Psoas muscle (tissue), 8 donors: ENCODE data around the gene VPS39. TPM values are rescaled to one million over a fixed set of nuclear protein-coding genes. Genes with fewer than 3 reads are reported as not detected.

ENCODE experiments used
- ATAC-seq, 4 donors: fragments of 200-7000 bp; cut with Tn5 transposase; one replicate each; pipeline ENCODE4 v1.9.1; 2020; ENCODE audit warnings: moderate library complexity in 3 of 4, mild to moderate bottlenecking in 2 of 4
- DNase-seq, 2 donors: peaks; one replicate each; pipeline ENCODE4 v3.0.0-alpha.2; 2020
- H3K27ac ChIP-seq: fragments of 200-600 bp; one replicate; pipeline ENCODE4 v1.8.0; 2022
- H3K27me3 ChIP-seq, 3 donors: fragments of 200-600 bp in 1 of 3; one replicate each; pipeline versions ENCODE4 v1.6.1 to v1.8.0; 2013 to 2022; ENCODE audit warnings: low read length in 2 of 3, mild to moderate bottlenecking in 2 of 3, moderate library complexity in 1 of 3; ENCODE audit not compliant: insufficient read depth in 3 of 3
- H3K36me3 ChIP-seq, 2 donors: fragments of 200-600 bp in 1 of 2; one replicate each; pipeline versions ENCODE4 v1.6.1 to v1.8.0; 2013 to 2022; ENCODE audit warnings: low read depth in 1 of 2, mild to moderate bottlenecking in 1 of 2, moderate library complexity in 1 of 2; ENCODE audit not compliant: insufficient read depth in 1 of 2
- H3K4me1 ChIP-seq: fragments of 200-600 bp; one replicate; pipeline ENCODE4 v1.8.0; 2022
- H3K4me3 ChIP-seq: fragments of 200-600 bp; one replicate; pipeline ENCODE4 v1.8.0; 2022; ENCODE audit warnings: mild to moderate bottlenecking
- H3K9me3 ChIP-seq: fragments of 200-600 bp; one replicate; pipeline ENCODE4 v1.8.0; 2022
- WGBS, 3 donors: extraction: QIAGEN DNeasy Blood & Tissue Kit; methylation state at CpG; one replicate each; pipeline versions ENCODE4 v1.1.6 to v1.1.7; 2013; 5-methylcytosine and 5-hydroxymethylcytosine counted together
- intact Hi-C, 2 donors: fragments of 100-400 bp; cut with DNase I; formaldehyde crosslinking; loops; one replicate each; pipeline versions ENCODE4 v1.11.0 to v1.14.2; 2022
- polyA plus RNA-seq, 3 donors: library from polyadenylated mRNA; stranded (reverse); fragments of 200-250 nt; gene quantifications; one replicate each; pipeline ENCODE4 v1.2.3, GENCODE V29; 2013
- total RNA-seq, 4 donors: library from RNA; stranded (reverse); fragmentation: NEBNext Ultra II Directional in 2 of 4; extraction: Animal tissue kit (Norgen Biotek cat#: 25700) in 2 of 4; gene quantifications; one replicate each; pipeline versions ENCODE4 v1.2.1 to v1.2.4, GENCODE V29; 2021 to 2023
- TF ChIP-seq, protein P1 (sequence below): fragments of 200-600 bp; IDR thresholded peaks from one replicate; pipeline ENCODE4 v1.8.0; 2022; ENCODE audit warnings: antibody characterized with exemption
- donor health status: healthy with polysubstance abuse.
- donor health status: DM: no; HTN: no; CAD: no; lungs with moderate emphysema.
- donor health status: Bipolar disorder and iron deficiency.
- donor health status: healthy.
- donor health status: DM: yes; HTN: yes; CAD: no.
- donor health status: DM: no; HTN: no; CAD: no.
- donor health status: DM: no; HTN: no; CAD: no.
- donor health status: DM: yes; HTN: yes; CAD: no.

VPS39 gene
- total and polyA plus RNA-seq, 7 donors, result 15.2 to 47.8 (median 43.3) TPM

DNA sequence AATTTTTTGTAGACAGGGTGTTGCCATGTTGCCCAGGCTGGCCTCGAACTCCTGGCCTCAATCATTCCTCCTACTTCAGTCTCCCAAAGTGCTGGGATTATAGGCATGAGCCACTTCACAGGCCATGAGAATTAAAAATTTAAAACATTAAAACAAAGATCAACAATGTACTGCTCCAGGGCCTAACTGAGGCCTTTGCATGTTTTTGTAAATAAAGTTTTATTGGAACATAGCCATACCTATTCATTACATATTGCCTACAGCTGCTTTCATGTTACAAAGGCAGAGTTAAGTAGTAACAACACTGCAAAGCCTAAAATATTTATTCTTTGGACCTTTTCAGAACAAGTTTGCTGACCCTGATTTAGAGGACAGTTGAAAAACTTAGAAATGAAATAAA, 9.6 kb downstream of the VPS39 start:
- Histone ChIP-seq H3K9me3 (no peaks in the 10 kb centered on the region), H3K27me3 (no peaks in the 10 kb centered on the region), H3K27ac (no peak overlapping the region), H3K4me1 (no peaks in the 10 kb centered on the region), H3K4me3 (no peak overlapping the region), H3K36me3 (peaks cover 4 to 50% of the 10 kb centered on the region in 2 donors)
- ATAC-seq (no peak), DNase-seq (no peak)
- TF ChIP-seq, protein P1, sequence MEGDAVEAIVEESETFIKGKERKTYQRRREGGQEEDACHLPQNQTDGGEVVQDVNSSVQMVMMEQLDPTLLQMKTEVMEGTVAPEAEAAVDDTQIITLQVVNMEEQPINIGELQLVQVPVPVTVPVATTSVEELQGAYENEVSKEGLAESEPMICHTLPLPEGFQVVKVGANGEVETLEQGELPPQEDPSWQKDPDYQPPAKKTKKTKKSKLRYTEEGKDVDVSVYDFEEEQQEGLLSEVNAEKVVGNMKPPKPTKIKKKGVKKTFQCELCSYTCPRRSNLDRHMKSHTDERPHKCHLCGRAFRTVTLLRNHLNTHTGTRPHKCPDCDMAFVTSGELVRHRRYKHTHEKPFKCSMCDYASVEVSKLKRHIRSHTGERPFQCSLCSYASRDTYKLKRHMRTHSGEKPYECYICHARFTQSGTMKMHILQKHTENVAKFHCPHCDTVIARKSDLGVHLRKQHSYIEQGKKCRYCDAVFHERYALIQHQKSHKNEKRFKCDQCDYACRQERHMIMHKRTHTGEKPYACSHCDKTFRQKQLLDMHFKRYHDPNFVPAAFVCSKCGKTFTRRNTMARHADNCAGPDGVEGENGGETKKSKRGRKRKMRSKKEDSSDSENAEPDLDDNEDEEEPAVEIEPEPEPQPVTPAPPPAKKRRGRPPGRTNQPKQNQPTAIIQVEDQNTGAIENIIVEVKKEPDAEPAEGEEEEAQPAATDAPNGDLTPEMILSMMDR, result no peak
- intact Hi-C loops, result no loop called here
- 98 to 100% (median 100%) methylated on average over 1 of the region's 1 CpG for WGBS, 3 donors

DNA sequence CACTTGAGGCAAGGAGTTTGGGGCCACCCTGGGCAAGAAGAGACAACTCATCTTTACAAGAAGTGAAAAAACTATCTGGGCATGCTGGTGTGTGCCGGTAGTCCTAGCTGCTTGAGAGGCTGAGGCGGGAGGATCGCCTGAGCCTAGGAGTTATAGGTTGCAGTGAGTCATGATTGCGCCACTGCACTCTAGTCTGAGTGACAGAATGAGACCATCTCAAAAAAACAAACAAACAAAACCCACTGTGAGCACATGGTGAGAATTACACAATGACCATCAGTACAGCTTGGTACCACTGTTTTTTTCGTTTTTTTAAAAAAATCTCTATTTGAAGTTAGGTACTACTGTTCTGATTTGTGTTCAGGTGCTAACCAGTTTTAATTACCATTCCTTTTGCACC, 13.6 kb downstream of the VPS39 start:
- Histone ChIP-seq H3K27ac (no peak overlapping the region), H3K4me1 (no peaks in the 10 kb centered on the region), H3K27me3 (no peaks in the 10 kb centered on the region), H3K4me3 (no peak overlapping the region), H3K9me3 (no peaks in the 10 kb centered on the region), H3K36me3 (peaks cover 4 to 60% of the 10 kb centered on the region in 2 donors)
- DNase-seq (no peak), ATAC-seq (peak in 3 of 4 donors; percentile 37 to 71 (median 69))
- WGBS, 3 donors, result 95 to 96% (median 96%) methylated on average over 5 of the region's 5 CpGs
- TF ChIP-seq, protein P1, result no peak
- intact Hi-C loops, result no loop called here

DNA sequence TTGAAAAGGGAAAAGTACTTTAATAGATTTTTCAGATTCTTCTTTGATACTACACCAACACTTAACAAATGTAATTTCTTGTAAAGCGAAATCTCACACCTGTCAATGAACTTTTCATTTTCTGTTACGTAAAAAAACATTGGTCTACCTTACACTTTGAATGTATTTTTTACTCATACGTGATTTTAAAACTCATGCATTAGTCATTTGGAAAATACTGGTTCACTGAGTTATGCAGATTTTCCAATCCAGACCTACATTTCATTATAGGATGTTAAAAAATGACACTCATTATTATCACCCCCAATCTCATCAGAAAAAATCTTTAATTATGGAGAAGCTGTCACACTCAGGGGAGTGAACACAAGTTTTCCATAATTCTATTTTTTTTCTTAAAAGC, 14.7 kb downstream of the VPS39 start:
- ATAC-seq (no peak), DNase-seq (no peak)
- Histone ChIP-seq H3K4me3 (no peak overlapping the region), H3K36me3 (peaks cover 0 to 57% of the 10 kb centered on the region in 2 donors), H3K4me1 (no peaks in the 10 kb centered on the region), H3K27ac (no peak overlapping the region), H3K9me3 (no peaks in the 10 kb centered on the region), H3K27me3 (no peaks in the 10 kb centered on the region)
- WGBS, 3 donors, result 94 to 95% (median 94%) methylated on average over 3 of the region's 3 CpGs
- TF ChIP-seq, protein P1, result no peak
- intact Hi-C loops, result no loop called here

DNA sequence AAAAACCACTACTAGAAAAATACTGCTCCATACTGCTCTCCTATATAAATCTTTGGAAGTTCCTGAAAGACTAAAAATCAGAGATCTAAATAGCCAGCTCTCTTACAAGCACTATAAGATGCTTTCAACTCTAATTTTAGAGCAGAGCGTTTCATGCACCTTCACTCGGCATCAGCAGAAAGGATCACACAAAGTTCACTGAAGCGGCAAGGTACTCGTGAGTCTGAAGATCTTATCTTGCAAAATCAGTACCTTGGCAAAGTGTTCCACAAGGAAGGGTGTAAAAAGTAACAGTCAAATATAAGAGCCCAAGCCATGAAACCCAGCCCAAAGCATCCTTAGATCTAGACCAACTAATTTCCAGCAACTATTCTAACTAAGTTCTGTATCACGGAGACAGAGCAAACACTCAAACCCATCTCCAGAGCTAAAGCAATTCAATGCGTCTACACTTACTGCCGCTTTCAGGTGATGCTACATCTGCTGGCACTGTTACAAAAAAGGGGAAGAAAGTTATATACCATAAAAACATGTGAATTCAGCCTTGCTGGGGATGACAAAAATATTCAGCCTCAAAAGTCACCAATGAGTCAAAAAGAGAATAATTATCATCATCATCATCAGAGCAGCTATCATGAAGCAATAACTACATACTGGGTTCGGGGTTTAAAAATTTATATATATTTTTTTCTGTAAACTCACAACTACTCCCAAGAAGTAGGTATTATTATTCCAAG, 16.3 kb downstream of the VPS39 start:
- ATAC-seq, result no peak
- intact Hi-C loops, result no loop called here

More for the DNA sequence above, 16.3 kb downstream of the VPS39 start:
- Histone ChIP-seq H3K27ac (no peak overlapping the region), H3K27me3 (no peaks in the 10 kb centered on the region), H3K4me3 (no peak overlapping the region), H3K9me3 (no peaks in the 10 kb centered on the region), H3K4me1 (no peaks in the 10 kb centered on the region), H3K36me3 (peaks cover 6 to 59% of the 10 kb centered on the region in 2 donors)
- TF ChIP-seq, protein P1, result no peak
- no peak for DNase-seq
- WGBS, 3 donors, result 88 to 93% (median 92%) methylated on average over 8 of the region's 8 CpGs
